IPS-18a (cell line): ENCODE measurements around the gene ARL2BP.

Source experiments
- H3K27ac ChIP-seq: one replicate; pipeline ENCODE4 v1.5.1; 2013; ENCODE audit warnings: low read length
- H3K27me3 ChIP-seq: one replicate; pipeline ENCODE4 v1.6.1; 2013; ENCODE audit warnings: mild to moderate bottlenecking, low read length; ENCODE audit not compliant: control insufficient read depth, insufficient read depth
- H3K36me3 ChIP-seq: one replicate; pipeline ENCODE4 v1.6.1; 2013; ENCODE audit warnings: low read depth, low read length; ENCODE audit not compliant: control insufficient read depth
- H3K4me1 ChIP-seq: one replicate; pipeline ENCODE4 v1.6.1; 2013; ENCODE audit warnings: low read depth, low read length; ENCODE audit not compliant: control insufficient read depth
- H3K4me3 ChIP-seq: one replicate; pipeline ENCODE4 v1.5.1; 2013; ENCODE audit warnings: low read length
- H3K9ac ChIP-seq: one replicate; pipeline ENCODE4 v1.6.1; 2013; ENCODE audit warnings: mild to moderate bottlenecking, low read length, moderate library complexity
- H3K9me3 ChIP-seq: one replicate; pipeline ENCODE4 v1.6.1; 2013; ENCODE audit warnings: low read depth, low read length; ENCODE audit not compliant: control insufficient read depth

ARL2BP gene

GRCh38 chr16:57278494-57278893, 33.4 kb downstream of the ARL2BP start:
- Histone ChIP-seq H3K4me1 (no peaks in the 10 kb centered on the region), H3K27me3 (peaks cover 14% of the 10 kb centered on the region), H3K27ac (no peak overlapping the region), H3K36me3 (no peaks in the 10 kb centered on the region), H3K9ac (no peak overlapping the region), H3K9me3 (no peaks in the 10 kb centered on the region), H3K4me3 (no peak overlapping the region)

- Histone ChIP-seq H3K27me3 (peaks cover 29% of the 10 kb centered on the region), H3K27ac (no peak overlapping the region), H3K4me1 (no peaks in the 10 kb centered on the region)
Measured at GRCh38 chr16:57279780-57280638, 35.0 kb downstream of the ARL2BP start.

GRCh38 chr16:57281791-57282190, 36.7 kb downstream of the ARL2BP start:
- H3K27me3 ChIP-seq: peaks cover 36% of the 10 kb centered on the region
- no peaks in the 10 kb centered on the region for H3K4me1 ChIP-seq
- no peaks in the 10 kb centered on the region for H3K9me3 ChIP-seq
- H3K9ac ChIP-seq: no peak overlapping the region
- H3K36me3 ChIP-seq: no peaks in the 10 kb centered on the region
- H3K27ac ChIP-seq: no peak overlapping the region
- no peak overlapping the region for H3K4me3 ChIP-seq

More at GRCh38 chr16:57279780-57280638, 35.0 kb downstream of the ARL2BP start:
- Histone ChIP-seq H3K9me3 (no peaks in the 10 kb centered on the region), H3K9ac (no peak overlapping the region), H3K4me3 (no peak overlapping the region), H3K36me3 (no peaks in the 10 kb centered on the region)

GRCh38 chr16:57282510-57283213, 37.6 kb downstream of the ARL2BP start:
- no peak overlapping the region for H3K4me3 ChIP-seq
- no peak overlapping the region for H3K27ac ChIP-seq
- no peaks in the 10 kb centered on the region for H3K9me3 ChIP-seq
- H3K9ac ChIP-seq: no peak overlapping the region
- H3K4me1 ChIP-seq: no peaks in the 10 kb centered on the region
- no peaks in the 10 kb centered on the region for H3K36me3 ChIP-seq
- H3K27me3 ChIP-seq: peaks cover 36% of the 10 kb centered on the region

- Histone ChIP-seq H3K4me3 (peak overlapping the region; percentile 73), H3K36me3 (no peaks in the 10 kb centered on the region), H3K9me3 (no peaks in the 10 kb centered on the region), H3K4me1 (no peaks in the 10 kb centered on the region), H3K27me3 (peaks cover 36% of the 10 kb centered on the region), H3K9ac (no peak overlapping the region), H3K27ac (no peak overlapping the region)
Measured at GRCh38 chr16:57283214-57283958, 38.3 kb downstream of the ARL2BP start.

GRCh38 chr16:57283959-57284208, 38.8 kb downstream of the ARL2BP start:
- H3K27me3 ChIP-seq: peaks cover 36% of the 10 kb centered on the region
- no peaks in the 10 kb centered on the region for H3K36me3 ChIP-seq
- H3K9ac ChIP-seq: no peak overlapping the region
- peak overlapping the region; percentile 73 for H3K4me3 ChIP-seq
- H3K27ac ChIP-seq: no peak overlapping the region
- no peaks in the 10 kb centered on the region for H3K4me1 ChIP-seq
- H3K9me3 ChIP-seq: no peaks in the 10 kb centered on the region

- no peak within 1 kb of the TSS for H3K27ac ChIP-seq
- H3K9ac ChIP-seq: no peak within 1 kb of the TSS
- H3K4me1 ChIP-seq: no peaks in the 10 kb centered on the region
- H3K36me3 ChIP-seq: no peaks in the 10 kb centered on the region
- H3K4me3 ChIP-seq: peak within 1 kb of the TSS; percentile 73
- H3K27me3 ChIP-seq: peaks cover 36% of the 10 kb centered on the region
- H3K9me3 ChIP-seq: no peaks in the 10 kb centered on the region
Measured at GRCh38 chr16:57284209-57284951, 39.3 kb downstream of the ARL2BP start, which contains the start of gene PLLP. TSS of gene PLLP (minus strand) at chr16:57284672. CDS start at chr16:57284540, 132 bp downstream.

- Histone ChIP-seq H3K27ac (no peak overlapping the region), H3K27me3 (peaks cover 36% of the 10 kb centered on the region), H3K36me3 (no peaks in the 10 kb centered on the region), H3K9ac (no peak overlapping the region), H3K4me1 (no peaks in the 10 kb centered on the region), H3K4me3 (peak overlapping the region; percentile 73), H3K9me3 (no peaks in the 10 kb centered on the region)
Measured at GRCh38 chr16:57284952-57285363, 39.9 kb downstream of the ARL2BP start.

- Histone ChIP-seq H3K4me1 (no peaks in the 10 kb centered on the region), H3K4me3 (peak overlapping the region; percentile 73), H3K27ac (no peak overlapping the region), H3K27me3 (peaks cover 36% of the 10 kb centered on the region), H3K9ac (no peak overlapping the region), H3K9me3 (no peaks in the 10 kb centered on the region), H3K36me3 (no peaks in the 10 kb centered on the region)
Measured at GRCh38 chr16:57285379-57285778, 40.3 kb downstream of the ARL2BP start.

GRCh38 chr16:57289391-57290257, 44.6 kb downstream of the ARL2BP start:
- H3K27me3 ChIP-seq: peaks cover 11% of the 10 kb centered on the region
- no peaks in the 10 kb centered on the region for H3K36me3 ChIP-seq
- no peak overlapping the region for H3K27ac ChIP-seq
- no peaks in the 10 kb centered on the region for H3K4me1 ChIP-seq
- no peaks in the 10 kb centered on the region for H3K9me3 ChIP-seq
- H3K9ac ChIP-seq: no peak overlapping the region
- H3K4me3 ChIP-seq: no peak overlapping the region
